Tongue (tissue), 2 donors: ENCODE data around the gene ADAT3. TPM values are rescaled to one million over a fixed set of nuclear protein-coding genes. Genes with fewer than 3 reads are reported as not detected.

ENCODE experiments used
- DNase-seq: peaks from one replicate; pipeline ENCODE4 v3.0.0-alpha.2; 2015
- total RNA-seq: library from RNA; depleted of rRNA; stranded (reverse); fragments of >200 nt; gene quantifications from one replicate; pipeline ENCODE4 v1.2.3, GENCODE V29; 2014

ADAT3 gene
- total RNA-seq, 1 donor from 2014 or later: 2.8 TPM

GRCh38 chr19:1912760-1913505, 7.7 kb downstream of the ADAT3 start:
- DNase-seq: no peak

GRCh38 chr19:1913781-1914577, 8.8 kb downstream of the ADAT3 start:
- no peak for DNase-seq

DNA sequence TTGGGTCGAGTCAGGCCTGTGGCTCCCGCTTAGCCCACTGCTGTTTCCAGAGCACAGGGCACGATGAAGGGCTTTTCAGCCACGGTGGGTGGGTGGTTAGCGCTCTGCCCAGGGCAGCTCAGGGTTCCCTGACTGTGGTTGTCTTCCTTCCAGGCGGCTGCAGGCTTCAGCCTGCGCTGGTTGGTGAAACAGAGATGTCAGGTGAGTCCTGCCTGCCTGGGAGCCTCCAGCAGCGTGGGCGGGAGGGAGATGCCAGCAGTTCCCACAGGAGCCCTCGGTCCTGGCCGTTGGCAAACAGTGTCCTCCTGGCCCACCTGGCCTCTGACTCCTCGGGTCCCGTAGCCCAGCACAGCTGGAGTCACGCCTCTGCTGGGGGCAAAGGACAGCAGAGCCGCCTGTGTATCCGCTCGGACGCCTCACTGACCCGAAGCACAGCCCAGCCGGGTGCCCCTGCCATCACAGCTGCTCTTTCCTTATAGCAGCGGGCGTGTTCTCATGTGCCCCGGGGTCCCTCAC, 9.7 kb downstream of the ADAT3 start:
- no peak for DNase-seq

DNA sequence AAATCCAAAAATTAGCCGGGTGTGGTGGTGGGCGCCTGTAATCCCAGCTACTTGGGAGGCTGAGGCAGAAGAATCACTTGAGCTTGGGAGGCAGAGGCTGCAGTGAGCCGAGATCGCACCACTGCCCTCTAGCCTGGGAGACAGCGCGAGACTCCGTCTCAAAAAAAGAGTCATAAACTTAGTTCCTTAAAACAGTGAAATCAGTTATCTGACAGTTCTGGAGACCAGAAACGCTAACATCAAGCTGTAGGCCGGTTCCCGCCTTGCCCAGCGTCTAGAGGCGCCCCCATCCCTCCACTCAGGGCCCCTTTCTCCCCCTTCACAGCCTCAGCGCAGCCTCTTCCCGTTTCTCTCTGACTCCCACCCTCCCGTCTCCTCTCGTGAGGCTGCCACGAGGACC, 11.9 kb downstream of the ADAT3 start:
- no peak for DNase-seq

DNA sequence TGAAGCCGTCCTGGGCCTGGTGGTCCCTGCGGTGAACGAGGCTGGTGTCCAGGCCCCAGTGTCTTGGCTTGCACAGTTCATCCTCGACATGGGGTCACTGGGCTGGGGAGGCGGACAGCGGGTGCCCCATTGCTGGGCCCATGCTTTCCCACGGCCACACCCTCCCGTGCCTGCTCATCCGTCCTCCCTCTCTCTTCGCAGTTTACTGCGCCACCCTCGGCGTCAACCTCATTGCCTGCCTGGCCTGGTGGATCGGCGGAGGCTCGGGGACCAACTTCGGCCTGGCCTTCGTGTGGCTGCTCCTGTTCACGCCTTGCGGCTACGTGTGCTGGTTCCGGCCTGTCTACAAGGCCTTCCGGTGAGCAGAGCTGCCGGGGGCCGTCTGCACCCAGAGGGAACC, 12.7 kb downstream of the ADAT3 start:
- no peak for DNase-seq

DNA sequence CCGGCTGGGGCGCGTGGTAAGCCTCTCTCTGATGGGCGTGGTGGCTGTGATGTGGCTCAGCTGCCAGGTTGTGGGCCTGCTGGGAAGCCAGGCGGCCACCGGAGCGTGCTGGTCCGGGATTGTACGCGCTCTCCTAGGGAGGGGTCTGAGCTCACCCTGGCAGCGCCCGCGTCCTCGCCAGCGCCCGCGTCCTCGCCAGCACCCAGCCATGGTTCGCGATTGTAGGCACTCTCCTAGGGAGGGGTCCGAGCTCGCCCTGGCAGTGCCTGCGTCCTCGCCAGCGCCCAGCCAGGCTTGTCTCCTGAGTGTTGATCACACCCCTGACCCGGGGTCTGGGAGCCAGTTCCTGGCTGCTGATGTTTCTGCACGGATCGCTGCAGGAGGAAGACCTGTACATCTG, 13.8 kb downstream of the ADAT3 start:
- no peak for DNase-seq

GRCh38 chr19:1920644-1921043, 15.4 kb downstream of the ADAT3 start:
- DNase-seq: no peak

DNA sequence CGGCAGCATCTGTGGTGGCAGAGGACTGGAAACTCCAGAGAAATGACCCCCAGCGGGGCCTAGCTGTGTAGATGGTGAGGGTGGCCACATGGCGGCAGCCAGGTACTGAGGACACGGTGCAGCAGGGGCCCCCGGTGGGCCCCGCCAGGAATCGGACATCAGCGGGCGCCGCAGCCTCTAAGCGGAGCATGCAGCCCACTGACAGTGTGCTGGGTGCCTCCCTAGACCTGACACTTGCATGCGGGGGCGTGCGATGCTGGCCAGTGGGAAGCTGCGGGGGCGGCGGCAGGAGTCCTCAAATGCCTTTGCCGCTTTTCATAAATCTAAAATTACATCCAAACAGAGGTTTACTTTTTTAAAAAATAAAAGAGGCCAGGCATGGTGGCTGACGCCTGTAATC, 16.1 kb downstream of the ADAT3 start:
- DNase-seq: no peak

GRCh38 chr19:1921825-1922224, 16.6 kb downstream of the ADAT3 start:
- DNase-seq: no peak

- no peak for DNase-seq
Measured at GRCh38 chr19:1922803-1923202, 17.6 kb downstream of the ADAT3 start.

DNA sequence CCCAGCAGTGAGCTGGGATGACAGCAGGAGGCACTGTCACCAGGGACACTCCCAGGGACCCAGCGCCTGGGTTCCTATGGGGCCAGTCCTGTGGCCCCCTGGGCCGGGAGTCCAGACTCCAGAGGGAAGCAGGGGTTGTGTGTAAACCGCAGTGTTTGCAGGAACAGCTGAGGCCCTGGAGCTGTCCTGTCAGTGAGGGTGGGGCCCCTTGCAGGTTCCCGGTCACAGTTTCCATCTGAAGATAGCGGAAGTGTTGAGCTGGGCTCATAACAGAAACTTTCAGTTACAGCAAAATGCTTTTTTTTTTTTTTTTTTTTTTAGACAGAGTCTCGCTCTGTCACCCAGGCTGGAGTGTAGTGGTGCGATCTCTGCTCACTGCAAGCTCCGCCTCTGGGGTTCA, 18.1 kb downstream of the ADAT3 start:
- no peak for DNase-seq

GRCh38 chr19:1924320-1924961, 19.2 kb downstream of the ADAT3 start:
- no peak for DNase-seq

- no peak for DNase-seq
Measured at GRCh38 chr19:1925544-1925943, 20.3 kb downstream of the ADAT3 start.

GRCh38 chr19:1929021-1929742, 24.0 kb downstream of the ADAT3 start:
- peak; percentile 80 for DNase-seq

DNA sequence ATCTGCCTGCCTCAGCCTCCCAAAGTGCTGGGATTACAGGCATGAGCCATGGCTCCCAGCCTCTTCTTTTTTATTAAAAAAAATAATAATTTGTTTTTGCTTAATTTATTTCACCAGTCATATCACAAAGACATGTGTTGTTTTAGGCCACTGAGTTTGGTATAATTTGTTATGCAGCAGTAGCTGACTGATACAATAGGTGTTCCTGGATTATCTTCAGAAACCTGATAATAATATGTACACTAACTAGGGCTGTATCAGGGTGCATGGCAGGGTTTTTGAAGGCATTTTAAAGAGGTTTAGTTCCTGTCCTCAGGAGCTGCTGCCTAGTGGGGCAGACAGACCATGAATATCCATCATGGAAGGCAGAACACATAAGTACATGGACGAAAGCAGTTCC, 26.2 kb downstream of the ADAT3 start:
- DNase-seq: no peak

- DNase-seq: no peak
Measured at GRCh38 chr19:1932395-1932794, 27.2 kb downstream of the ADAT3 start.

DNA sequence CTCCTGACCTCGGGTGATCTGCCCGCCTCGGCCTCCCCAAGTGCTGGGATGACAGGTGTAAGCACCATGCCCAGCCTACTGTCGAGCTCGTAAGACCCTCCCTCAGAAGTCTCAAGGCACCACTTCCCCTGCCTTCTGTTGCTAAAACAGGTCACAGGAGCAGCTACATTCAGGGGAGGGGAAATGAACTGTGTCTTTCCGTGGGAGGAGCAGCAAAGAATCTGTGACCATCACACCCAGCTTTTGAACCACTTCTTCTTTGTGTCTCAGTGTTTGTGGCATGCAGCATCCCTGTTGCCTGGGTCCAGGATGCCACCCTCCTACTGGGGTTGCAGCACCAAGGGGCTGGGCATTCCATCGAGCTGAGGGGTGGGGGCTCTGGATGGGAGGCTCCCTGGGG, 28.0 kb downstream of the ADAT3 start:
- DNase-seq: no peak

DNA sequence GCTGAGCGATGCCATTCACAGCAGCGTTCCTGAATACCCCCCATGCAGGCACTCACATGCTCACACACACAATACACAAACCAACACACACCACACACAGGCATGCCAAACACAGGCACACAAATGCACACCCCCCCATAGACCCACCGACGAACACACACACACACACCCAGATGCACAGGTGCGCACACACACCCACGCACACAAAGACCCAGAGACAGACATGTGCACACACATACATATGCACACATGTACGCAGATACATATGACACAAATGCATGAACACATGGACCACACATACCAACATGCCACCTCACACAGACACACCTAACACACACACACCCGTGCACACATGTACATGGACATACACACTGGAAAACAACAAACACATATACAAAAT, 28.7 kb downstream of the ADAT3 start:
- no peak for DNase-seq

DNA sequence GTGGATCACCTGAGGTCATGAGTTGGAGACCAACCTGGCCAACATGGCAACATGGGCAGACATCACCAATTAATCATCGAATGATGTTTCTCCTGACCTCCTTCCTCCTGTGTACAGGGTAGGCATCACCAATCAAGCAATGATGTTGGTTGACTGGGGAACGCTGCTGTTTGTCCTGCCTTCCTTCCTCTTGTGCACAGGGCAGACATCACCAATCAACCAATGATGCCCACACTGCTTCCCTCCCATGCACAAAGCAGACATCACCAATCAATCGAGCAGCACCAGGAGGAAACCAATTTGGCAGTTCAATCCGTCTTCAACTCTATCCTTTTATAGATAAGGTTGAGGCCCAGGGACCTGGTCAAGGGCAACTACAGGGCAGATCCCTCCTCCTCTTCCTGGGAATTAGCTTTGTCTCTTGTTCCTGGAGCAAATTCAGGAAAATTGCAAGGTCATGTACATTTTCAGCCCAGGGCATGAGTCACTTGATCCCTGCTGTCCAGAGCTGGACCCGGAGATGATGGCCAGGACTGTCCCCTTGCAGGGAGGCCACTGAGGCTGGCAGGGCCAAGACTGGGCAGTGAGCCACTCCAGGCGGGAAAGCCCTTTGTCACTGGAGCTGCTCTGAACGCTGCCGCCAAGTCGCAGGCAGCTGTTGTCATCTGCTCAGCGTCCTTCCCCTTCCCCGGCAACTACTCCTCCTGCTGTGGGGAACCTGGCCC, 30.4 kb downstream of the ADAT3 start:
- peak; percentile 86 for DNase-seq

GRCh38 chr19:1936430-1936829, 31.2 kb downstream of the ADAT3 start:
- DNase-seq: no peak

DNA sequence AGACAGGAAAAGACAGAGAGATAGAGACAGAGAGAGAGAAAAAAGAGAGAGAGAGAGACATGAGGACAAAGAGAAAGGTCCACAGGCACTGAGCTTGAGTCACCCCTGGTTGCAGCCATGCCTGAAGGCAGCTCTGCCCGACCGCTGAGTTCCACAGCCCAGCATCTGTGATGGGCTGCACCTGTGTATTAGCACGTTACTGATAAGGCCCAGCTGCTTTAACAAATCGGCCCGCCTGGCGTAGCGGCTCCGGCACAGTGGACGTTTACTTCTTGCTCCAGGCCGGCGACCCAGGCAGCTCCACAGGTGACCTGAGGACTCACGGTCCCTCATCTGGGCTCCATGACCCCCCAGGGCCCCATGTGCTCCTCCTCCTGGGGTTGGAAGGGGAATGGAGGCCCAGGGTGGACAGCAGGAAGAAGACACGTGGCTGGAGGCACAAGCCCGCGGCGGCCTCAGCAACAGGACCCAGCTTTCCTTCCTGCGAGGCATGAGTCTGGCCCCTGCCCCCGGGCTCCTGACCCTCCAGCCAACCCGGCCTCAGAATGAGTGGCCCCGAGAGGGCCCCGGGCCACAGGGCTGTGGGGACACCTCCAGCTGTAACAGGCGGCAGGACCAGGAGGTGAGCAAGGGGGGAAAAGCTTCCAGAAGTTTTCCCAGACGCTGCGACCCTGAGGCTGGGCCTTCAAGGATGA, 31.9 kb downstream of the ADAT3 start:
- no peak for DNase-seq
